NT2/D1 (cell line): ENCODE data around the gene FILIP1L.

Source experiments
- DNase-seq: peaks from one replicate; pipeline ENCODE4 v3.0.0-alpha.2; 2011; ENCODE audit warnings: low read depth, low spot score
- H3K27me3 ChIP-seq: 2 replicates; pipeline ENCODE4 v1.6.0; 2011; ENCODE audit warnings: mild to moderate bottlenecking; ENCODE audit not compliant: insufficient read length, insufficient read depth
- H3K36me3 ChIP-seq: 2 replicates; pipeline ENCODE4 v1.6.1; 2011; ENCODE audit warnings: mild to moderate bottlenecking, low read length, mixed read lengths; ENCODE audit not compliant: insufficient read depth, insufficient read length
- H3K4me1 ChIP-seq: 2 replicates; pipeline ENCODE4 v1.5.1; 2011; ENCODE audit not compliant: insufficient read depth, insufficient read length
- H3K4me3 ChIP-seq: 2 replicates; pipeline ENCODE4 v1.5.1; 2011; ENCODE audit warnings: low read depth; ENCODE audit not compliant: insufficient read length
- H3K9ac ChIP-seq: 2 replicates; pipeline ENCODE4 v1.6.0; 2011; ENCODE audit warnings: low read depth; ENCODE audit not compliant: insufficient read length
- H3K9me3 ChIP-seq: 2 replicates; pipeline ENCODE4 v1.5.1; 2011; ENCODE audit warnings: mild to moderate bottlenecking, low read length; ENCODE audit not compliant: insufficient read depth
- SUZ12 ChIP-seq: IDR thresholded peaks from 2 replicates; pipeline ENCODE4 v1.6.1; 2011; ENCODE audit not compliant: insufficient read length, insufficient read depth; ENCODE audit errors: extremely low read depth
- YY1 ChIP-seq: IDR thresholded peaks from 2 replicates; pipeline ENCODE4 v1.6.1; 2011; ENCODE audit not compliant: insufficient read length, insufficient read depth
- ZNF274 ChIP-seq: IDR thresholded peaks from 2 replicates; pipeline ENCODE4 v1.6.1; 2011; ENCODE audit warnings: mild to moderate bottlenecking, low read depth, low read length

The FILIP1L gene

GRCh38 chr3:100029689-100030088, 84.6 kb downstream of the FILIP1L start:
- no peak overlapping the region for H3K9ac ChIP-seq
- no peaks in the 10 kb centered on the region for H3K4me1 ChIP-seq
- no peak for TF ChIP-seq ZNF274
- no peak for TF ChIP-seq SUZ12
- no peak for TF ChIP-seq YY1
- DNase-seq, result no peak
- no peaks in the 10 kb centered on the region for H3K27me3 ChIP-seq
- H3K36me3 ChIP-seq, result no peaks in the 10 kb centered on the region
- no peaks in the 10 kb centered on the region for H3K9me3 ChIP-seq
- no peak overlapping the region for H3K4me3 ChIP-seq

GRCh38 chr3:100029052-100029451, 85.2 kb downstream of the FILIP1L start:
- H3K4me1 ChIP-seq, result no peaks in the 10 kb centered on the region
- H3K27me3 ChIP-seq, result no peaks in the 10 kb centered on the region
- no peak overlapping the region for H3K4me3 ChIP-seq
- H3K9ac ChIP-seq, result no peak overlapping the region
- H3K9me3 ChIP-seq, result no peaks in the 10 kb centered on the region
- TF ChIP-seq ZNF274 (no peak), YY1 (no peak), SUZ12 (no peak)
- no peaks in the 10 kb centered on the region for H3K36me3 ChIP-seq
- no peak for DNase-seq

GRCh38 chr3:100027321-100027720, 87.0 kb downstream of the FILIP1L start:
- H3K9me3 ChIP-seq, result no peaks in the 10 kb centered on the region
- no peaks in the 10 kb centered on the region for H3K4me1 ChIP-seq
- H3K36me3 ChIP-seq, result no peaks in the 10 kb centered on the region
- no peak for TF ChIP-seq YY1
- no peak for TF ChIP-seq ZNF274
- no peak for TF ChIP-seq SUZ12
- no peak overlapping the region for H3K4me3 ChIP-seq
- H3K9ac ChIP-seq, result no peak overlapping the region
- no peak for DNase-seq
- no peaks in the 10 kb centered on the region for H3K27me3 ChIP-seq

- Histone ChIP-seq H3K36me3 (no peaks in the 10 kb centered on the region), H3K9ac (no peak overlapping the region), H3K9me3 (no peaks in the 10 kb centered on the region), H3K4me1 (no peaks in the 10 kb centered on the region), H3K4me3 (no peak overlapping the region), H3K27me3 (no peaks in the 10 kb centered on the region)
- no peak for TF ChIP-seq SUZ12
- no peak for TF ChIP-seq ZNF274
- TF ChIP-seq YY1, result no peak
- no peak for DNase-seq
Measured at GRCh38 chr3:100024520-100025303, 89.6 kb downstream of the FILIP1L start.

- H3K9ac ChIP-seq, result no peak overlapping the region
- no peak for DNase-seq
- no peaks in the 10 kb centered on the region for H3K4me1 ChIP-seq
- H3K27me3 ChIP-seq, result no peaks in the 10 kb centered on the region
- no peaks in the 10 kb centered on the region for H3K36me3 ChIP-seq
- H3K9me3 ChIP-seq, result no peaks in the 10 kb centered on the region
- TF ChIP-seq ZNF274 (no peak), YY1 (no peak), SUZ12 (no peak)
- no peak overlapping the region for H3K4me3 ChIP-seq
Measured at GRCh38 chr3:100023595-100023994, 90.7 kb downstream of the FILIP1L start.

GRCh38 chr3:100023150-100023549, 91.2 kb downstream of the FILIP1L start:
- Histone ChIP-seq H3K4me1 (no peaks in the 10 kb centered on the region), H3K36me3 (no peaks in the 10 kb centered on the region), H3K9ac (no peak overlapping the region), H3K27me3 (no peaks in the 10 kb centered on the region), H3K4me3 (no peak overlapping the region), H3K9me3 (no peaks in the 10 kb centered on the region)
- no peak for DNase-seq
- TF ChIP-seq YY1, result no peak
- TF ChIP-seq ZNF274, result no peak
- no peak for TF ChIP-seq SUZ12

- H3K4me3 ChIP-seq, result no peak overlapping the region
- no peaks in the 10 kb centered on the region for H3K36me3 ChIP-seq
- DNase-seq, result no peak
- H3K9me3 ChIP-seq, result no peaks in the 10 kb centered on the region
- TF ChIP-seq YY1 (no peak), SUZ12 (no peak), ZNF274 (no peak)
- H3K27me3 ChIP-seq, result no peaks in the 10 kb centered on the region
- H3K9ac ChIP-seq, result no peak overlapping the region
- no peaks in the 10 kb centered on the region for H3K4me1 ChIP-seq
Measured at GRCh38 chr3:100022506-100022905, 91.8 kb downstream of the FILIP1L start.
